AG04450 (cell line): ENCODE data around the gene TPCN2. TPM values are rescaled to one million over a fixed set of nuclear protein-coding genes. Genes with fewer than 3 reads are reported as not detected.

ENCODE experiments used
- CTCF ChIA-PET: fragments of 300-600, 350-600 bp; formaldehyde crosslinking; extraction: SDS; loops from one replicate; lab custom pipeline; 2022; ENCODE audit warnings: antibody characterized with exemption, inconsistent platforms; lab: Charles Lee
- POLR2A ChIA-PET: fragments of 350-600 bp; formaldehyde crosslinking; extraction: SDS; loops from one replicate; lab custom pipeline; 2021; ENCODE audit warnings: antibody characterized with exemption, inconsistent platforms; lab: Yijun Ruan, JAX
- DNase-seq: peaks from one replicate; pipeline ENCODE4 v3.0.0-alpha.2; 2011; ENCODE audit warnings: low read depth, low spot score
- H3K27ac ChIP-seq: one replicate; pipeline ENCODE4 v1.5.1; 2012; ENCODE audit warnings: low read depth, low read length, control low read depth
- H3K27me3 ChIP-seq: one replicate; pipeline ENCODE4 v1.6.0; 2012; ENCODE audit warnings: low read length; ENCODE audit not compliant: control insufficient read depth, insufficient read depth
- H3K4me3 ChIP-seq: 2 replicates; pipeline ENCODE4 v1.5.1; 2011; ENCODE audit warnings: mild to moderate bottlenecking, low read depth, low read length, control low read depth
- H3K9me3 ChIP-seq: 2 replicates; pipeline ENCODE4 v1.5.1; 2012; ENCODE audit warnings: low read length; ENCODE audit not compliant: control insufficient read depth, insufficient read depth
- CTCF ChIP-seq: IDR thresholded peaks from 2 replicates; pipeline ENCODE4 v1.5.1; 2011; ENCODE audit warnings: low read depth, low read length, control low read depth, inconsistent platforms
- polyA plus RNA-seq: library from polyadenylated mRNA; depleted of rRNA; stranded (reverse); fragments of >200 nt; gene quantifications from 2 replicates; pipeline ENCODE4 v1.2.3, GENCODE V29; 2011

TPCN2 gene
- polyA plus RNA-seq, 1 experiment: 6.4 TPM

- ChIA-PET POLR2A (no interaction called here), CTCF (interaction anchor here (0.5 to 2.4 kb wide), 3 partner anchors 539 to 579 kb away, joined by 4 to 15 read pairs (median 5); no protein-coding TSS in a partner anchor)
- no peak for DNase-seq
- TF ChIP-seq CTCF: no peak
- Histone ChIP-seq H3K4me3 (no peak overlapping the region), H3K9me3 (peaks cover 16% of the 10 kb centered on the region), H3K27me3 (peaks cover under 1% of the 10 kb centered on the region), H3K27ac (no peak overlapping the region)
Measured at GRCh38 chr11:69104856-69105395, 56.2 kb downstream of the TPCN2 start.

GRCh38 chr11:69105461-69106030, 56.8 kb downstream of the TPCN2 start:
- H3K9me3 ChIP-seq: peaks cover 18% of the 10 kb centered on the region
- no peak overlapping the region for H3K4me3 ChIP-seq
- H3K27me3 ChIP-seq: peaks cover 4% of the 10 kb centered on the region
- TF ChIP-seq CTCF: no peak
- CTCF ChIA-PET: interaction anchor here (0.5 to 2.4 kb wide), 3 partner anchors 538 to 579 kb away, joined by 4 to 15 read pairs (median 5); no protein-coding TSS in a partner anchor
- no peak overlapping the region for H3K27ac ChIP-seq
- POLR2A ChIA-PET: interaction anchor here (1.2 kb wide), 1 partner anchor 538 kb away, joined by 5 read pairs; no protein-coding TSS in a partner anchor
- no peak for DNase-seq

- ChIA-PET CTCF (interaction anchor here (1.0 to 2.4 kb wide), 3 partner anchors 537 to 565 kb away, joined by 3 to 15 read pairs (median 5); no protein-coding TSS in a partner anchor), POLR2A (interaction anchor here (1.2 kb wide), 1 partner anchor 537 kb away, joined by 5 read pairs; no protein-coding TSS in a partner anchor)
- TF ChIP-seq CTCF: no peak
- Histone ChIP-seq H3K9me3 (peaks cover 18% of the 10 kb centered on the region), H3K27me3 (peaks cover 6% of the 10 kb centered on the region), H3K4me3 (no peak overlapping the region), H3K27ac (no peak overlapping the region)
- no peak for DNase-seq
Measured at GRCh38 chr11:69106031-69106811, 57.5 kb downstream of the TPCN2 start.

- POLR2A ChIA-PET: no interaction called here
- no peak for TF ChIP-seq CTCF
- CTCF ChIA-PET: no interaction called here
- peaks cover 7% of the 10 kb centered on the region for H3K27me3 ChIP-seq
- H3K4me3 ChIP-seq: no peak overlapping the region
- H3K27ac ChIP-seq: no peak overlapping the region
- DNase-seq: no peak
- peaks cover 18% of the 10 kb centered on the region for H3K9me3 ChIP-seq
Measured at GRCh38 chr11:69107413-69107812, 58.7 kb downstream of the TPCN2 start.
